ENCODE results near the gene SNRPD3.

SNRPD3 gene

GRCh38 chr22:24585927-24586546 is 30.2 kb downstream of the SNRPD3 start:
- POLR2A ChIA-PET = no interaction called here

GRCh38 chr22:24587251-24587650 is 31.5 kb downstream of the SNRPD3 start:
- no peak overlapping the region for H3K4me3 ChIP-seq (ENCODE audit: low read depth, low read length)
- CTCF ChIA-PET = no interaction called here
- POLR2A ChIA-PET = no interaction called here
- no peak for TF ChIP-seq CTCF (IDR thresholded peaks at IDR 0.05; ENCODE audit: insufficient read depth, low read length, missing control alignments)
- DNase-seq (ENCODE audit: low read depth, low spot score) = no peak

More at GRCh38 chr22:24585927-24586546, 30.2 kb downstream of the SNRPD3 start:
- TF ChIP-seq CTCF (IDR thresholded peaks at IDR 0.05; ENCODE audit: insufficient read depth, low read length, missing control alignments) = no peak
- CTCF ChIA-PET = no interaction called here
- H3K4me3 ChIP-seq (ENCODE audit: low read depth, low read length) = no peak overlapping the region
- DNase-seq (ENCODE audit: low read depth, low spot score) = no peak

- TF ChIP-seq CTCF (IDR thresholded peaks at IDR 0.05; ENCODE audit: insufficient read depth, low read length, missing control alignments) = no peak
- ChIA-PET CTCF (no interaction called here), POLR2A (no interaction called here)
- H3K4me3 ChIP-seq (ENCODE audit: low read depth, low read length) = no peak overlapping the region
- DNase-seq (ENCODE audit: low read depth, low spot score) = no peak
Observed at GRCh38 chr22:24587948-24588347, 32.1 kb downstream of the SNRPD3 start.

- CTCF ChIA-PET = no interaction called here
- H3K4me3 ChIP-seq (ENCODE audit: low read depth, low read length) = no peak overlapping the region
- DNase-seq (ENCODE audit: low read depth, low spot score) = no peak
- no peak for TF ChIP-seq CTCF (IDR thresholded peaks at IDR 0.05; ENCODE audit: insufficient read depth, low read length, missing control alignments)
- POLR2A ChIA-PET = no interaction called here
Observed at GRCh38 chr22:24588381-24588756, 32.6 kb downstream of the SNRPD3 start.

GRCh38 chr22:24588757-24589481 is 33.1 kb downstream of the SNRPD3 start:
- TF ChIP-seq CTCF (IDR thresholded peaks at IDR 0.05; ENCODE audit: insufficient read depth, low read length, missing control alignments) = no peak
- ChIA-PET POLR2A (no interaction called here), CTCF (no interaction called here)
- no peak for DNase-seq (ENCODE audit: low read depth, low spot score)
- H3K4me3 ChIP-seq (ENCODE audit: low read depth, low read length) = no peak overlapping the region

- no peak for DNase-seq (ENCODE audit: low read depth, low spot score)
- no peak overlapping the region for H3K4me3 ChIP-seq (ENCODE audit: low read depth, low read length)
- CTCF ChIA-PET = no interaction called here
- POLR2A ChIA-PET = no interaction called here
- TF ChIP-seq CTCF (IDR thresholded peaks at IDR 0.05; ENCODE audit: insufficient read depth, low read length, missing control alignments) = no peak
Observed at GRCh38 chr22:24589518-24590030, 33.8 kb downstream of the SNRPD3 start.
